Epithelial cell of prostate (primary cell): ENCODE measurements around the gene RIPOR2.

Experiments used
- DNase-seq: peaks from one replicate; pipeline ENCODE4 v3.0.0-alpha.2; 2011; ENCODE audit warnings: low read depth, low spot score
- H3K27ac ChIP-seq: fragments of 450-650 bp; 2 replicates; pipeline ENCODE4 v1.5.1; 2017; ENCODE audit warnings: mild to moderate bottlenecking

RIPOR2 gene

GRCh38 chr6:24909241-24910216 is 26.2 kb downstream of the RIPOR2 start:
- no peak overlapping the region for H3K27ac ChIP-seq
- DNase-seq, result no peak

GRCh38 chr6:24908650-24909035 is 27.1 kb downstream of the RIPOR2 start:
- H3K27ac ChIP-seq, result no peak overlapping the region
- DNase-seq, result no peak

- no peak for DNase-seq
- no peak overlapping the region for H3K27ac ChIP-seq
These were observed 27.7 kb downstream of the RIPOR2 start for GRCh38 chr6:24907919-24908649.

GRCh38 chr6:24906314-24906713 is 29.4 kb downstream of the RIPOR2 start:
- no peak overlapping the region for H3K27ac ChIP-seq
- DNase-seq, result no peak

GRCh38 chr6:24905483-24905882 is 30.3 kb downstream of the RIPOR2 start:
- DNase-seq, result no peak
- no peak overlapping the region for H3K27ac ChIP-seq

GRCh38 chr6:24903681-24904080 is 32.1 kb downstream of the RIPOR2 start:
- no peak overlapping the region for H3K27ac ChIP-seq
- no peak for DNase-seq

GRCh38 chr6:24902782-24903181 is 33.0 kb downstream of the RIPOR2 start:
- no peak for DNase-seq
- no peak overlapping the region for H3K27ac ChIP-seq

GRCh38 chr6:24901698-24902328 is 33.9 kb downstream of the RIPOR2 start:
- DNase-seq, result no peak
- H3K27ac ChIP-seq, result no peak overlapping the region

- no peak for DNase-seq
- no peak overlapping the region for H3K27ac ChIP-seq
These were observed 34.7 kb downstream of the RIPOR2 start for GRCh38 chr6:24900917-24901697.

GRCh38 chr6:24899997-24900325 is 35.8 kb downstream of the RIPOR2 start:
- no peak for DNase-seq
- H3K27ac ChIP-seq, result no peak overlapping the region

- DNase-seq, result no peak
- no peak overlapping the region for H3K27ac ChIP-seq
These were observed 36.4 kb downstream of the RIPOR2 start for GRCh38 chr6:24899136-24899996.

GRCh38 chr6:24898676-24899075 is 37.1 kb downstream of the RIPOR2 start:
- H3K27ac ChIP-seq, result no peak overlapping the region
- DNase-seq, result no peak

GRCh38 chr6:24897186-24897585 is 38.6 kb downstream of the RIPOR2 start:
- no peak for DNase-seq
- no peak overlapping the region for H3K27ac ChIP-seq

GRCh38 chr6:24893342-24893850 is 42.4 kb downstream of the RIPOR2 start:
- H3K27ac ChIP-seq, result no peak overlapping the region
- DNase-seq, result no peak

- DNase-seq, result no peak
- H3K27ac ChIP-seq, result no peak overlapping the region
These were observed 44.8 kb downstream of the RIPOR2 start for GRCh38 chr6:24891004-24891403.

GRCh38 chr6:24890471-24890870 is 45.3 kb downstream of the RIPOR2 start:
- DNase-seq, result no peak

GRCh38 chr6:24888715-24889370 is 46.9 kb downstream of the RIPOR2 start:
- DNase-seq, result no peak
- H3K27ac ChIP-seq, result no peak overlapping the region

More at GRCh38 chr6:24890471-24890870, 45.3 kb downstream of the RIPOR2 start:
- H3K27ac ChIP-seq, result no peak overlapping the region

- no peak overlapping the region for H3K27ac ChIP-seq
- DNase-seq, result no peak
These were observed 48.1 kb downstream of the RIPOR2 start for GRCh38 chr6:24887545-24888140.
